Thyroid gland (tissue), 4 donors: ENCODE measurements around the gene TMPO.

ENCODE experiments used
- POLR2A ChIP-seq, 2 donors: fragments of 450-650 bp; IDR thresholded peaks; one replicate each; pipeline ENCODE4 v1.6.1; 2017; ENCODE audit warnings: antibody characterized with exemption in 2 of 2, mild to moderate bottlenecking in 2 of 2, moderate library complexity in 1 of 2
- TF ChIP-seq, protein P1 (sequence below), 6 experiments: fragments of 200-600 bp in 3 of 6; fragments of 450-650 bp in 3 of 6; sonication (generic) in 3 of 6; IDR thresholded peaks; one replicate each; pipeline ENCODE4 v1.5.1; 2016 to 2019; ENCODE audit warnings: antibody characterized with exemption in 6 of 6, mild to moderate bottlenecking in 2 of 6, inconsistent platforms in 1 of 6, moderate library complexity in 1 of 6

GRCh38 chr12:98509063-98509462 lies 6.3 kb upstream of the TMPO start:
- TF ChIP-seq, protein P1, sequence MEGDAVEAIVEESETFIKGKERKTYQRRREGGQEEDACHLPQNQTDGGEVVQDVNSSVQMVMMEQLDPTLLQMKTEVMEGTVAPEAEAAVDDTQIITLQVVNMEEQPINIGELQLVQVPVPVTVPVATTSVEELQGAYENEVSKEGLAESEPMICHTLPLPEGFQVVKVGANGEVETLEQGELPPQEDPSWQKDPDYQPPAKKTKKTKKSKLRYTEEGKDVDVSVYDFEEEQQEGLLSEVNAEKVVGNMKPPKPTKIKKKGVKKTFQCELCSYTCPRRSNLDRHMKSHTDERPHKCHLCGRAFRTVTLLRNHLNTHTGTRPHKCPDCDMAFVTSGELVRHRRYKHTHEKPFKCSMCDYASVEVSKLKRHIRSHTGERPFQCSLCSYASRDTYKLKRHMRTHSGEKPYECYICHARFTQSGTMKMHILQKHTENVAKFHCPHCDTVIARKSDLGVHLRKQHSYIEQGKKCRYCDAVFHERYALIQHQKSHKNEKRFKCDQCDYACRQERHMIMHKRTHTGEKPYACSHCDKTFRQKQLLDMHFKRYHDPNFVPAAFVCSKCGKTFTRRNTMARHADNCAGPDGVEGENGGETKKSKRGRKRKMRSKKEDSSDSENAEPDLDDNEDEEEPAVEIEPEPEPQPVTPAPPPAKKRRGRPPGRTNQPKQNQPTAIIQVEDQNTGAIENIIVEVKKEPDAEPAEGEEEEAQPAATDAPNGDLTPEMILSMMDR (IDR thresholded peaks at IDR 0.05) = no peak
- no peak for TF ChIP-seq POLR2A (IDR thresholded peaks at IDR 0.05)
